H9 (cell line): Measurements from ENCODE around the gene GPR151. TPM values are rescaled to one million over a fixed set of nuclear protein-coding genes. Genes with fewer than 3 reads are reported as not detected.

Source experiments
- DNase-seq: peaks from one replicate; pipeline ENCODE4 v3.0.0-alpha.2; 2017
- H2AFZ ChIP-seq: one replicate; pipeline ENCODE4 v1.6.1; 2013; ENCODE audit warnings: mild to moderate bottlenecking, low read length, control low read depth, moderate library complexity
- H2AK5ac ChIP-seq: 2 replicates; pipeline ENCODE4 v1.6.1; 2013; ENCODE audit warnings: low read length, control low read depth, mixed read lengths; ENCODE audit not compliant: insufficient read length
- H2BK120ac ChIP-seq: one replicate; pipeline ENCODE4 v1.6.1; 2013; ENCODE audit warnings: low read depth, mild to moderate bottlenecking, low read length, control low read depth, inconsistent platforms; ENCODE audit not compliant: poor library complexity, severe bottlenecking
- H2BK12ac ChIP-seq: 2 replicates; pipeline ENCODE4 v1.6.1; 2013; ENCODE audit warnings: low read length, control low read depth, mixed read lengths, low read depth; ENCODE audit not compliant: insufficient read length
- H2BK15ac ChIP-seq: 2 replicates; pipeline ENCODE4 v1.6.1; 2013; ENCODE audit warnings: low read depth, low read length, control low read depth
- H2BK20ac ChIP-seq: one replicate; pipeline ENCODE4 v1.6.1; 2013; ENCODE audit warnings: low read depth, mild to moderate bottlenecking, low read length, control low read depth, inconsistent platforms; ENCODE audit not compliant: poor library complexity, severe bottlenecking
- H2BK5ac ChIP-seq: 2 replicates; pipeline ENCODE4 v1.6.1; 2013; ENCODE audit warnings: low read length, control low read depth, mixed read lengths; ENCODE audit not compliant: insufficient read length
- H3K14ac ChIP-seq: 2 replicates; pipeline ENCODE4 v1.6.1; 2013; ENCODE audit warnings: low read length, control low read depth; ENCODE audit not compliant: insufficient read depth
- H3K18ac ChIP-seq: 2 replicates; pipeline ENCODE4 v1.6.1; 2013; ENCODE audit warnings: low read depth, mild to moderate bottlenecking, mixed read lengths, low read length, control low read depth; ENCODE audit not compliant: insufficient read length
- H3K23ac ChIP-seq: 2 replicates; pipeline ENCODE4 v1.6.1; 2013; ENCODE audit warnings: low read length, control low read depth, mixed read lengths, low read depth; ENCODE audit not compliant: insufficient read length
- H3K23me2 ChIP-seq: 2 replicates; pipeline ENCODE4 v1.6.1; 2013; ENCODE audit warnings: low read depth, mild to moderate bottlenecking, mixed read lengths, low read length, control low read depth; ENCODE audit not compliant: insufficient read length, poor library complexity, severe bottlenecking
- H3K27ac ChIP-seq: 2 replicates; pipeline ENCODE4 v1.5.1; 2013; ENCODE audit warnings: low read length, control low read depth, mixed read lengths, low read depth; ENCODE audit not compliant: insufficient read length
- H3K27me3 ChIP-seq: 2 replicates; pipeline ENCODE4 v1.6.1; 2013; ENCODE audit warnings: low read length, control low read depth, inconsistent platforms; ENCODE audit not compliant: insufficient read depth
- H3K4ac ChIP-seq: 2 replicates; pipeline ENCODE4 v1.6.1; 2013; ENCODE audit warnings: low read depth, mild to moderate bottlenecking, control low read depth, inconsistent platforms, low read length, moderate library complexity
- H3K4me1 ChIP-seq: 2 replicates; pipeline ENCODE4 v1.6.1; 2013; ENCODE audit warnings: low read length, control low read depth, inconsistent platforms; ENCODE audit not compliant: insufficient read depth
- H3K4me2 ChIP-seq: 2 replicates; pipeline ENCODE4 v1.6.1; 2013; ENCODE audit warnings: low read length, control low read depth, mixed read lengths; ENCODE audit not compliant: insufficient read length, insufficient read depth
- H3K56ac ChIP-seq: 2 replicates; pipeline ENCODE4 v1.6.1; 2013; ENCODE audit warnings: low read depth, mild to moderate bottlenecking, mixed read lengths, low read length, control low read depth; ENCODE audit not compliant: insufficient read length
- H3K79me1 ChIP-seq: 2 replicates; pipeline ENCODE4 v1.6.1; 2013; ENCODE audit warnings: low read depth, mild to moderate bottlenecking, moderate library complexity, low read length, control low read depth, inconsistent platforms; ENCODE audit not compliant: insufficient read depth, poor library complexity, severe bottlenecking
- H3K79me2 ChIP-seq: 2 replicates; pipeline ENCODE4 v1.6.1; 2013; ENCODE audit warnings: low read length, control low read depth, inconsistent platforms; ENCODE audit not compliant: insufficient read depth
- H3K9ac ChIP-seq: 2 replicates; pipeline ENCODE4 v1.6.1; 2013; ENCODE audit warnings: low read length, control low read depth, mixed read lengths; ENCODE audit not compliant: insufficient read length; ENCODE audit errors: extremely low read depth
- H3K9me3 ChIP-seq: one replicate; pipeline ENCODE4 v1.6.1; 2013; ENCODE audit warnings: low read depth, low read length, inconsistent platforms; ENCODE audit not compliant: control insufficient read depth
- H3T11ph ChIP-seq: one replicate; pipeline ENCODE4 v1.6.1; 2013; ENCODE audit warnings: mild to moderate bottlenecking, low read length, control low read depth, inconsistent platforms
- H4K20me1 ChIP-seq: one replicate; pipeline ENCODE4 v1.6.1; 2013; ENCODE audit not compliant: control insufficient read depth, insufficient read length, insufficient read depth
- H4K5ac ChIP-seq: 2 replicates; pipeline ENCODE4 v1.6.1; 2013; ENCODE audit warnings: low read depth, mild to moderate bottlenecking, mixed read lengths, low read length, control low read depth; ENCODE audit not compliant: insufficient read length
- H4K8ac ChIP-seq: replicated peaks from 2 replicates; pipeline ENCODE4 v1.6.1; 2013; ENCODE audit warnings: low read length, control low read depth, mixed read lengths, low read depth; ENCODE audit not compliant: insufficient read length
- H4K91ac ChIP-seq: 2 replicates; pipeline ENCODE4 v1.6.1; 2013; ENCODE audit warnings: low read depth, mild to moderate bottlenecking, moderate library complexity, mixed read lengths, low read length, control low read depth; ENCODE audit not compliant: insufficient read length
- H3K27ac Mint-ChIP-seq, 3 experiments: 2 replicates in 2 of 3; 3 replicates in 1 of 3; pipeline ENCODE4 v1.8.0; 2020 to 2021; ENCODE audit warnings: mixed read lengths in 3 of 3, mild to moderate bottlenecking in 1 of 3, moderate library complexity in 1 of 3
- H3K27me3 Mint-ChIP-seq: 2 replicates; pipeline ENCODE4 v1.8.0; 2021; ENCODE audit warnings: low read depth, mild to moderate bottlenecking, moderate library complexity, mixed read lengths
- H3K36me3 Mint-ChIP-seq, 3 experiments: 2 replicates in 2 of 3; 3 replicates in 1 of 3; pipeline ENCODE4 v1.8.0; 2020 to 2021; ENCODE audit warnings: low read depth in 3 of 3, mixed read lengths in 3 of 3; ENCODE audit not compliant: insufficient read depth in 1 of 3
- H3K4me1 Mint-ChIP-seq, 2 experiments: 2 replicates each; pipeline ENCODE4 v1.8.0; 2020; ENCODE audit warnings: mixed read lengths in 2 of 2
- H3K4me3 Mint-ChIP-seq, 2 experiments: 2 replicates in 1 of 2; 3 replicates in 1 of 2; pipeline ENCODE4 v1.8.0; 2020 to 2021; ENCODE audit warnings: mild to moderate bottlenecking in 2 of 2, mixed read lengths in 2 of 2, moderate library complexity in 1 of 2
- H3K9me3 Mint-ChIP-seq, 2 experiments: 2 replicates in 1 of 2; 3 replicates in 1 of 2; pipeline ENCODE4 v1.8.0; 2020; ENCODE audit warnings: mild to moderate bottlenecking in 2 of 2, mixed read lengths in 2 of 2, moderate library complexity in 1 of 2
- CTCF ChIP-seq: fragments of 200-600 bp; sonication (generic); conservative IDR thresholded peaks from 3 replicates; pipeline ENCODE4 v1.8.0; 2021; ENCODE audit warnings: antibody characterized with exemption, mild to moderate bottlenecking
- WGBS: extraction: QIAGEN DNeasy Blood & Tissue Kit; methylation state at CpG from one replicate; pipeline ENCODE4 v1.1.7; 2013; ENCODE audit warnings: missing lambda C conversion rate, low lambda C conversion rate, mixed read lengths; ENCODE audit not compliant: insufficient read length; ENCODE audit errors: extremely low coverage; 5-methylcytosine and 5-hydroxymethylcytosine counted together
- total RNA-seq: library from RNA; stranded (reverse); gene quantifications from 2 replicates; pipeline ENCODE4 v1.2.1, GENCODE V29; 2021

The GPR151 gene
- total RNA-seq, 1 experiment from 2014 or later = not detected

GRCh38 chr5:146548781-146549449 lies 32.9 kb upstream of the GPR151 start:
- Histone ChIP-seq H2BK20ac (no peak overlapping the region), H3K23me2 (no peaks in the 10 kb centered on the region), H3K14ac (no peak overlapping the region), H3K27me3 (no peaks in the 10 kb centered on the region), H4K5ac (no peak overlapping the region), H2BK15ac (no peak overlapping the region), H3K9me3 (no peaks in the 10 kb centered on the region), H3K27ac (no peak overlapping the region), H3K23ac (no peak overlapping the region), H2BK120ac (no peak overlapping the region), H3K79me2 (no peaks in the 10 kb centered on the region), H4K8ac (no peak overlapping the region), H2AK5ac (no peak overlapping the region), H2AFZ (no peak overlapping the region), H2BK12ac (no peak overlapping the region), H3K56ac (no peak overlapping the region), H3K18ac (no peak overlapping the region), H3K4me1 (no peaks in the 10 kb centered on the region), H3T11ph (no peak overlapping the region), H3K9ac (no peak overlapping the region), H3K4me2 (no peak overlapping the region), H4K91ac (no peak overlapping the region), H2BK5ac (no peak overlapping the region), H3K79me1 (no peaks in the 10 kb centered on the region), H3K4ac (no peak overlapping the region), H4K20me1 (no peaks in the 10 kb centered on the region)
- H3K36me3 Mint-ChIP-seq = no peaks in the 10 kb centered on the region
- H3K4me3 Mint-ChIP-seq = no peak overlapping the region
- no peak for DNase-seq
- TF ChIP-seq CTCF = no peak
- no peaks in the 10 kb centered on the region for H3K27me3 Mint-ChIP-seq
- H3K27ac Mint-ChIP-seq = no peak overlapping the region
- no CpG with 5 or more reads among the region's 2 CpGs for WGBS
- H3K9me3 Mint-ChIP-seq = no peaks in the 10 kb centered on the region
- H3K4me1 Mint-ChIP-seq = no peaks in the 10 kb centered on the region
